Hepatocyte (in vitro differentiated cells): ENCODE measurements around the gene FAM135A. TPM values are rescaled to one million over a fixed set of nuclear protein-coding genes. Genes with fewer than 3 reads are reported as not detected.

Source experiments
- DNase-seq: peaks from one replicate; pipeline ENCODE4 v3.0.0-alpha.2; 2016; ENCODE audit warnings: low spot score
- H2AFZ ChIP-seq: fragments of 200-600 bp; sonication (generic); 2 replicates; pipeline ENCODE4 v1.6.0; 2016; ENCODE audit warnings: antibody characterized with exemption, mild to moderate bottlenecking
- H3K27ac ChIP-seq: fragments of 200-600 bp; sonication (generic); 2 replicates; pipeline ENCODE4 v1.5.1; 2016; ENCODE audit warnings: mild to moderate bottlenecking
- H3K27me3 ChIP-seq: fragments of 200-600 bp; sonication (generic); 2 replicates; pipeline ENCODE4 v1.6.1; 2016
- H3K36me3 ChIP-seq: fragments of 200-600 bp; sonication (generic); replicated peaks from 2 replicates; pipeline ENCODE4 v1.5.1; 2016; ENCODE audit warnings: low read depth; ENCODE audit not compliant: insufficient read depth
- H3K4me1 ChIP-seq: fragments of 200-600 bp; sonication (generic); 2 replicates; pipeline ENCODE4 v1.5.1; 2016; ENCODE audit warnings: mild to moderate bottlenecking, moderate library complexity; ENCODE audit not compliant: insufficient read depth
- H3K4me2 ChIP-seq: fragments of 200-600 bp; sonication (generic); 2 replicates; pipeline ENCODE4 v1.6.0; 2016
- H3K4me3 ChIP-seq: fragments of 200-600 bp; sonication (generic); 2 replicates; pipeline ENCODE4 v1.5.1; 2016; ENCODE audit warnings: mild to moderate bottlenecking
- H3K79me2 ChIP-seq: fragments of 200-600 bp; sonication (generic); 2 replicates; pipeline ENCODE4 v1.6.0; 2017; ENCODE audit warnings: mild to moderate bottlenecking
- H3K9me2 ChIP-seq: fragments of 200-600 bp; sonication (generic); replicated peaks from 2 replicates; pipeline ENCODE4 v1.6.0; 2017; ENCODE audit warnings: mild to moderate bottlenecking; ENCODE audit not compliant: insufficient read depth
- H3K9me3 ChIP-seq: fragments of 200-600 bp; sonication (generic); 2 replicates; pipeline ENCODE4 v1.5.1; 2016; ENCODE audit warnings: low read depth, mild to moderate bottlenecking
- H4K20me1 ChIP-seq: fragments of 200-600 bp; sonication (generic); 2 replicates; pipeline ENCODE4 v1.6.0; 2016; ENCODE audit warnings: mild to moderate bottlenecking; ENCODE audit not compliant: insufficient read depth, poor library complexity, severe bottlenecking
- CTCF ChIP-seq: fragments of 200-600 bp; sonication (generic); IDR thresholded peaks from 2 replicates; pipeline ENCODE4 v1.5.1; 2016; ENCODE audit warnings: antibody characterized with exemption, mild to moderate bottlenecking; ENCODE audit not compliant: poor library complexity
- EZH2 ChIP-seq: fragments of 200-600 bp; sonication (generic); IDR thresholded peaks from 2 replicates; pipeline ENCODE4 v1.6.1; 2016; ENCODE audit warnings: antibody characterized with exemption, mild to moderate bottlenecking, borderline replicate concordance
- EZH2phosphoT487 ChIP-seq: fragments of 200-600 bp; sonication (generic); IDR thresholded peaks from one replicate; pipeline ENCODE4 v1.6.1; 2018; ENCODE audit warnings: antibody characterized with exemption, mild to moderate bottlenecking, low read depth, moderate library complexity; ENCODE audit not compliant: unreplicated experiment, severe bottlenecking
- WGBS: methylation state at CpG from one replicate; pipeline ENCODE4 v1.1.6; 2016; ENCODE audit warnings: low lambda C conversion rate; ENCODE audit errors: missing lambda C conversion rate; 5-methylcytosine and 5-hydroxymethylcytosine counted together
- polyA plus RNA-seq: library from polyadenylated mRNA; unstranded; fragments of >200 nt; fragmentation: Nextera tagmentation; extraction: Ambion mirVana; gene quantifications from 2 replicates; pipeline ENCODE4 v1.2.1, GENCODE V29; 2016
- total RNA-seq: library from RNA; depleted of rRNA; stranded (reverse); fragments of >200 nt; gene quantifications from 2 replicates; pipeline ENCODE4 v1.2.3, GENCODE V29; 2014

Gene FAM135A
- total and polyA plus RNA-seq, 2 experiments from 2014 or later, result 19.0 to 78.4 TPM

GRCh38 chr6:70566751-70567382 lies 153.6 kb downstream of the FAM135A start, which contains the start of gene SDHAF4:
Gene SDHAF4, plus strand, starts transcription at chr6:70566930. Its CDS starts 11 bp downstream, at chr6:70566941.
- Histone ChIP-seq H3K79me2 (peaks cover 18% of the 10 kb centered on the region), H3K4me3 (peak within 1 kb of the TSS; percentile 53), H3K27ac (peak within 1 kb of the TSS; percentile 85), H3K4me1 (no peaks in the 10 kb centered on the region), H3K36me3 (no peaks in the 10 kb centered on the region), H3K9me3 (no peaks in the 10 kb centered on the region), H3K27me3 (no peaks in the 10 kb centered on the region), H3K9me2 (no peaks in the 10 kb centered on the region), H2AFZ (peak within 1 kb of the TSS; percentile 85), H4K20me1 (no peaks in the 10 kb centered on the region), H3K4me2 (peak within 1 kb of the TSS; percentile 74)
- WGBS, result 2% methylated on average over 44 of the region's 49 CpGs
- DNase-seq, result peak; percentile 96
- TF ChIP-seq EZH2phosphoT487 (no peak), EZH2 (no peak), CTCF (no peak)

GRCh38 chr6:70574643-70575042 lies 161.3 kb downstream of the FAM135A start:
- H4K20me1 ChIP-seq, result no peaks in the 10 kb centered on the region
- 96% methylated on average over 2 of the region's 2 CpGs for whole genome bisulfite sequencing
- no peaks in the 10 kb centered on the region for H3K4me1 ChIP-seq
- H3K79me2 ChIP-seq, result peaks cover 3% of the 10 kb centered on the region
- no peaks in the 10 kb centered on the region for H3K27me3 ChIP-seq
- H3K27ac ChIP-seq, result no peak overlapping the region
- no peak for DNase-seq
- no peaks in the 10 kb centered on the region for H3K9me3 ChIP-seq
- TF ChIP-seq EZH2 (no peak), CTCF (no peak), EZH2phosphoT487 (no peak)
- H3K36me3 ChIP-seq, result no peaks in the 10 kb centered on the region
- H2AFZ ChIP-seq, result no peak overlapping the region
- H3K4me3 ChIP-seq, result no peak overlapping the region
- H3K9me2 ChIP-seq, result no peaks in the 10 kb centered on the region
- H3K4me2 ChIP-seq, result no peak overlapping the region

GRCh38 chr6:70575899-70576495 lies 162.7 kb downstream of the FAM135A start:
- no peak for TF ChIP-seq EZH2
- TF ChIP-seq CTCF, result no peak
- no peak for TF ChIP-seq EZH2phosphoT487
- Histone ChIP-seq H3K27me3 (no peaks in the 10 kb centered on the region), H3K4me3 (no peak overlapping the region), H3K79me2 (no peaks in the 10 kb centered on the region), H2AFZ (no peak overlapping the region), H3K36me3 (no peaks in the 10 kb centered on the region), H3K9me3 (no peaks in the 10 kb centered on the region), H4K20me1 (no peaks in the 10 kb centered on the region), H3K27ac (no peak overlapping the region), H3K4me1 (no peaks in the 10 kb centered on the region), H3K4me2 (no peak overlapping the region), H3K9me2 (no peaks in the 10 kb centered on the region)
- DNase-seq, result no peak
- WGBS, result 43% methylated on average over 7 of the region's 7 CpGs

- Histone ChIP-seq H3K27ac (no peak overlapping the region), H3K27me3 (no peaks in the 10 kb centered on the region), H4K20me1 (no peaks in the 10 kb centered on the region), H3K4me3 (no peak overlapping the region), H3K4me1 (no peaks in the 10 kb centered on the region), H3K36me3 (no peaks in the 10 kb centered on the region), H3K4me2 (no peak overlapping the region), H3K9me2 (no peaks in the 10 kb centered on the region), H3K9me3 (no peaks in the 10 kb centered on the region), H2AFZ (no peak overlapping the region), H3K79me2 (no peaks in the 10 kb centered on the region)
- TF ChIP-seq EZH2 (no peak), EZH2phosphoT487 (no peak), CTCF (no peak)
- 100% methylated on average over 1 of the region's 1 CpG for WGBS
- DNase-seq, result no peak
These were observed 172.8 kb downstream of the FAM135A start for GRCh38 chr6:70586114-70586513.
